ENCODE measurements around the gene IQCN.

- TF ChIP-seq CTCF (IDR thresholded peaks at IDR 0.05; ENCODE audit: borderline replicate concordance, extremely low read depth, low read length, poor library complexity, severe bottlenecking) (no peak), EZH2 (IDR thresholded peaks at IDR 0.05; ENCODE audit: borderline replicate concordance, low read depth, low read length, severe bottlenecking) (no peak)
Observed at GRCh38 chr19:18290302-18291018, 16.2 kb upstream of the IQCN start.

All from DND-41 (cell line).